Astrocyte of the cerebellum (primary cell): ENCODE data around the gene PKN1.
A peak's percentile ranks its signal among the peaks of the same experiment; 100 is the strongest.

Experiments
- DNase-seq: peaks from one replicate; pipeline ENCODE4 v3.0.0-alpha.2; 2011; ENCODE audit warnings: low read depth
- H3K4me3 ChIP-seq: 2 replicates; pipeline ENCODE4 v1.5.1; 2011; ENCODE audit warnings: mild to moderate bottlenecking, low read depth, low read length, moderate library complexity
- CTCF ChIP-seq: IDR thresholded peaks from 2 replicates; pipeline ENCODE4 v1.5.1; 2012; ENCODE audit warnings: low read length, low read depth, moderate library complexity, mild to moderate bottlenecking; ENCODE audit errors: missing control alignments
- in situ Hi-C: cut with HindIII; loops from 2 replicates; pipeline ENCODE4 v1.10.0; 2017; ENCODE audit warnings: low sequenced_read_pairs

PKN1 gene

GRCh38 chr19:14433554-14434501 lies 722 bp downstream of the PKN1 start:
- peak overlapping the region; percentile 64 for H3K4me3 ChIP-seq
- TF ChIP-seq CTCF = no peak
- DNase-seq = no peak
- in situ Hi-C loops = no loop called here

GRCh38 chr19:14434543-14435319 lies 1.6 kb downstream of the PKN1 start:
- no peak for TF ChIP-seq CTCF
- peak; percentile 12 for DNase-seq
- peak overlapping the region; percentile 64 for H3K4me3 ChIP-seq
- in situ Hi-C loops = no loop called here

- DNase-seq = no peak
- no peak for TF ChIP-seq CTCF
- in situ Hi-C loops = no loop called here
- peak overlapping the region; percentile 64 for H3K4me3 ChIP-seq
These were observed 2.4 kb downstream of the PKN1 start for GRCh38 chr19:14435320-14436050.

GRCh38 chr19:14437578-14438140 lies 4.6 kb downstream of the PKN1 start:
- no peak for DNase-seq
- no peak overlapping the region for H3K4me3 ChIP-seq
- in situ Hi-C loops = no loop called here
- TF ChIP-seq CTCF = no peak

- no peak for TF ChIP-seq CTCF
- H3K4me3 ChIP-seq = no peak overlapping the region
- no peak for DNase-seq
- in situ Hi-C loops = no loop called here
These were observed 5.9 kb downstream of the PKN1 start for GRCh38 chr19:14439014-14439413.

- no peak for DNase-seq
- H3K4me3 ChIP-seq = no peak overlapping the region
- in situ Hi-C loops = no loop called here
- TF ChIP-seq CTCF = no peak
These were observed 6.9 kb downstream of the PKN1 start for GRCh38 chr19:14440049-14440448.
